GM12864 (cell line): ENCODE measurements around the gene LLGL1.
"Not testable (repeated sequence)": the region's sequence is repeated elsewhere in the genome, so short reads cannot be mapped to it uniquely, and the experiment has no call there.

Source experiments
- DNase-seq: peaks from one replicate; pipeline ENCODE4 v3.0.0-alpha.2; 2011; ENCODE audit warnings: low read depth
- H3K4me3 ChIP-seq: 2 replicates; pipeline ENCODE4 v1.5.1; 2011; ENCODE audit warnings: mild to moderate bottlenecking, low read depth, low read length, control low read depth
- TF ChIP-seq, protein P1 (sequence below): IDR thresholded peaks from 2 replicates; pipeline ENCODE4 v1.5.1; 2011; ENCODE audit warnings: low read depth, mild to moderate bottlenecking, moderate library complexity, low read length, control low read depth, inconsistent platforms; ENCODE audit errors: missing control alignments

LLGL1 gene

GRCh38 chr17:18205861-18206260 is 19.6 kb upstream of the LLGL1 start:
- TF ChIP-seq, protein P1, sequence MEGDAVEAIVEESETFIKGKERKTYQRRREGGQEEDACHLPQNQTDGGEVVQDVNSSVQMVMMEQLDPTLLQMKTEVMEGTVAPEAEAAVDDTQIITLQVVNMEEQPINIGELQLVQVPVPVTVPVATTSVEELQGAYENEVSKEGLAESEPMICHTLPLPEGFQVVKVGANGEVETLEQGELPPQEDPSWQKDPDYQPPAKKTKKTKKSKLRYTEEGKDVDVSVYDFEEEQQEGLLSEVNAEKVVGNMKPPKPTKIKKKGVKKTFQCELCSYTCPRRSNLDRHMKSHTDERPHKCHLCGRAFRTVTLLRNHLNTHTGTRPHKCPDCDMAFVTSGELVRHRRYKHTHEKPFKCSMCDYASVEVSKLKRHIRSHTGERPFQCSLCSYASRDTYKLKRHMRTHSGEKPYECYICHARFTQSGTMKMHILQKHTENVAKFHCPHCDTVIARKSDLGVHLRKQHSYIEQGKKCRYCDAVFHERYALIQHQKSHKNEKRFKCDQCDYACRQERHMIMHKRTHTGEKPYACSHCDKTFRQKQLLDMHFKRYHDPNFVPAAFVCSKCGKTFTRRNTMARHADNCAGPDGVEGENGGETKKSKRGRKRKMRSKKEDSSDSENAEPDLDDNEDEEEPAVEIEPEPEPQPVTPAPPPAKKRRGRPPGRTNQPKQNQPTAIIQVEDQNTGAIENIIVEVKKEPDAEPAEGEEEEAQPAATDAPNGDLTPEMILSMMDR = no peak
- H3K4me3 ChIP-seq = no peak overlapping the region
- no peak for DNase-seq

DNA sequence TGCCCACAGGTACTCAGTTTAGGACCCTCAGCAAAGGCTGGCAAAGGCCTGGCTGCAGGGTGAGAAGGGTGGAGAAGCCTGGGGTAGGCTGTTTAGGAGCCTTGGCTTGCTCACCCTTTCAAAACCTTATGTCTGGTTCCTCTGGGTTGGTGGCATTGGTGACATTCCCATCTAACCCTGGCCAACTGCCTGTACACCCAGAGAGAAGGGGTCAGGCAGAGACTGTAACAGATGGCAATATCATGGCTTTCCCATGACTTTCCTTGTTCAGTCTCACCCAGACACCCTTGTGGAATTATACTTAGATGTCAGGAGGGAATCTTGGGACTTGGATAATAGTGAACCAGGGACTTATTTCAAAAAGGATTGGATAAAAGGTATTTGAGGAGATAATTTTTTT is 18.5 kb upstream of the LLGL1 start:
- TF ChIP-seq, protein P1 = no peak
- no peak overlapping the region for H3K4me3 ChIP-seq
- DNase-seq = no peak

GRCh38 chr17:18208092-18208491 is 17.3 kb upstream of the LLGL1 start:
- no peak for DNase-seq
- no peak overlapping the region for H3K4me3 ChIP-seq
- TF ChIP-seq, protein P1 = no peak

- TF ChIP-seq, protein P1 = no peak
- H3K4me3 ChIP-seq = no peak overlapping the region
- no peak for DNase-seq
Observed at GRCh38 chr17:18213666-18214270, 11.7 kb upstream of the LLGL1 start.

- not testable (repeated sequence) for DNase-seq, H3K4me3 ChIP-seq
Observed at GRCh38 chr17:18216906-18217305, 8.5 kb upstream of the LLGL1 start.

GRCh38 chr17:18217412-18218015 is 7.9 kb upstream of the LLGL1 start:
- TF ChIP-seq, protein P1 = peak; percentile 99

GRCh38 chr17:18218756-18219415 is 6.5 kb upstream of the LLGL1 start:
- no peak overlapping the region for H3K4me3 ChIP-seq

More at GRCh38 chr17:18217412-18218015, 7.9 kb upstream of the LLGL1 start:
- H3K4me3 ChIP-seq = no peak overlapping the region
- DNase-seq = peak; percentile 26

More at GRCh38 chr17:18218756-18219415, 6.5 kb upstream of the LLGL1 start:
- no peak for DNase-seq
- TF ChIP-seq, protein P1 = no peak
